ENCODE results near the gene IFNAR2.

Gene IFNAR2

DNA sequence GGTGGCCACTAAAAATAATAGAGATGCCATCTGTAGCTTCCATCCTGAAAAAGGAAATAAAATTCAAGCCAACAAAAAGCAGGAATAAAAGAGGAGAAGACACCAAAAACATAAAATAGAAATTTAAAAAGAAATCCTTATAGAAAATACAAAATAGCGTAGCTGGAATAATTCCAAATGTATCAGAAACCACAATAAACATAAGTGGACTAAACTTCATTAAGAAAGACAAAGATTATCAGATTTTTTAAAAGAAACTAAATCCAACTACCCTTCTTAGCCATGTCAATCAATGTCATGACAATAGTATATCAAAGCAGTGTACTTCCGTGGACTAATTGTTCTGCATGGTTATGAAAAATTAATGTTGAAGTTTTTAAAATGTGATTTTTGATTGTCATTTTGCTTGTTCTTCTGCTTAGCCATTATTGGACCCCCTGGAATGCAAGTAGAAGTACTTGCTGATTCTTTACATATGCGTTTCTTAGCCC is 49.6 kb downstream of the IFNAR2 start:
- Mint-ChIP-seq H3K9me3 (peaks cover 1% of the 10 kb centered on the region), H3K27ac (no peak overlapping the region), H3K27me3 (no peaks in the 10 kb centered on the region), H3K36me3 (peaks cover 37% of the 10 kb centered on the region), H3K4me1 (peaks cover 3% of the 10 kb centered on the region), H3K4me3 (no peak overlapping the region)
- DNase-seq (ENCODE audit: low spot score in 2 of 2) (no peak), ATAC-seq (ENCODE audit: low read depth) (no peak)

Measured in memory B cell (primary cell).